Tibial artery (tissue), 4 donors: ENCODE results near the gene VEGFB.

ENCODE experiments used
- DNase-seq, 2 donors: peaks; one replicate each; pipeline ENCODE4 v3.0.0-alpha.2; 2019
- H3K27ac ChIP-seq, 2 donors: fragments of 200-600 bp; sonication (generic) in 1 of 2; 1 replicate in 1 of 2; 2 replicates in 1 of 2; pipeline ENCODE4 v1.5.1; 2018 to 2019; ENCODE audit warnings: mild to moderate bottlenecking in 1 of 2
- H3K27me3 ChIP-seq, 2 donors: fragments of 200-600 bp; sonication (generic) in 1 of 2; one replicate each; pipeline versions ENCODE4 v1.5.1 to v1.6.0; 2016 to 2019
- H3K36me3 ChIP-seq, 3 donors: fragments of 200-600 bp; sonication (generic) in 2 of 3; one replicate each; pipeline ENCODE4 v1.5.1; 2016 to 2019; ENCODE audit warnings: mild to moderate bottlenecking in 2 of 3
- H3K4me1 ChIP-seq, 4 donors: fragments of 200-600 bp; sonication (generic) in 2 of 4; 1 replicate in 3 of 4; 2 replicates in 1 of 4; pipeline ENCODE4 v1.5.1; 2016 to 2019
- H3K4me3 ChIP-seq, 2 donors: fragments of 200-600 bp; sonication (generic) in 1 of 2; 1 replicate in 1 of 2; 2 replicates in 1 of 2; pipeline ENCODE4 v1.5.1; 2018 to 2019; ENCODE audit warnings: mild to moderate bottlenecking in 2 of 2
- H3K9me3 ChIP-seq, 3 donors: fragments of 200-600 bp; sonication (generic) in 1 of 3; one replicate each; pipeline ENCODE4 v1.5.1; 2016 to 2019
- CTCF ChIP-seq, 2 experiments: fragments of 200-600 bp in 1 of 2; fragments of 450-650 bp in 1 of 2; IDR thresholded peaks; one replicate each; pipeline ENCODE4 v1.5.1; 2017 to 2019; ENCODE audit warnings: antibody characterized with exemption in 2 of 2, mild to moderate bottlenecking in 1 of 2, moderate library complexity in 1 of 2
- intact Hi-C: fragments of 100-400 bp; cut with DNase I; formaldehyde crosslinking; loops from one replicate; pipeline ENCODE4 v1.15.0; 2023; ENCODE audit warnings: low total_unique reads

Gene VEGFB

GRCh38 chr11:64265176-64266160 lies 31.1 kb downstream of the VEGFB start:
- DNase-seq = no peak
- Histone ChIP-seq H3K4me1 (peaks cover 6 to 23% (median 13%) of the 10 kb centered on the region in 4 donors), H3K4me3 (no peak overlapping the region), H3K27ac (no peak overlapping the region), H3K27me3 (no peaks in the 10 kb centered on the region), H3K9me3 (no peaks in the 10 kb centered on the region), H3K36me3 (peaks cover 17 to 67% (median 47%) of the 10 kb centered on the region in 3 donors)
- intact Hi-C loops = loop anchor here (5.0 kb wide), 1 partner anchor 58 kb away; the partner anchor contains the start of gene FERMT3
- TF ChIP-seq CTCF (IDR thresholded peaks at IDR 0.05) = no peak

GRCh38 chr11:64266339-64266738 lies 32.0 kb downstream of the VEGFB start:
- intact Hi-C loops = loop anchor here (5.0 kb wide), 1 partner anchor 59 kb away; the partner anchor contains the start of gene FERMT3
- TF ChIP-seq CTCF (IDR thresholded peaks at IDR 0.05) = no peak
- no peaks in the 10 kb centered on the region for H3K27me3 ChIP-seq
- DNase-seq = no peak
- H3K9me3 ChIP-seq = no peaks in the 10 kb centered on the region
- peaks cover 17 to 60% (median 47%) of the 10 kb centered on the region in 3 donors for H3K36me3 ChIP-seq
- no peak overlapping the region for H3K4me3 ChIP-seq
- peaks cover 6 to 23% (median 13%) of the 10 kb centered on the region in 4 donors for H3K4me1 ChIP-seq
- H3K27ac ChIP-seq = no peak overlapping the region

GRCh38 chr11:64267207-64267945 lies 33.0 kb downstream of the VEGFB start:
- Histone ChIP-seq H3K4me3 (no peak overlapping the region), H3K9me3 (no peaks in the 10 kb centered on the region), H3K27me3 (no peaks in the 10 kb centered on the region), H3K27ac (peak overlapping the region; percentile 84 to 96), H3K4me1 (peaks cover 6 to 32% (median 22%) of the 10 kb centered on the region in 4 donors), H3K36me3 (peaks cover 17 to 50% (median 42%) of the 10 kb centered on the region in 3 donors)
- intact Hi-C loops = loop anchor here (5.0 kb wide), 1 partner anchor 60 kb away; the partner anchor contains the start of gene FERMT3
- no peak for TF ChIP-seq CTCF (IDR thresholded peaks at IDR 0.05)
- DNase-seq = no peak

GRCh38 chr11:64268025-64268892 lies 33.9 kb downstream of the VEGFB start:
- DNase-seq = peak in 1 of 2 donors; percentile 82
- no peaks in the 10 kb centered on the region for H3K27me3 ChIP-seq
- peak overlapping the region; percentile 60 to 77 for H3K4me3 ChIP-seq
- TF ChIP-seq CTCF (IDR thresholded peaks at IDR 0.05) = no peak
- H3K27ac ChIP-seq = peak overlapping the region; percentile 84 to 96
- intact Hi-C loops = loop anchor here (5.0 kb wide), 1 partner anchor 61 kb away; the partner anchor contains the start of gene FERMT3
- no peaks in the 10 kb centered on the region for H3K9me3 ChIP-seq
- H3K36me3 ChIP-seq = peaks cover 17 to 41% (median 33%) of the 10 kb centered on the region in 3 donors
- peaks cover 6 to 35% (median 22%) of the 10 kb centered on the region in 4 donors for H3K4me1 ChIP-seq
